ENCODE results near the gene TRIO. TPM values are rescaled to one million over a fixed set of nuclear protein-coding genes. Genes with fewer than 3 reads are reported as not detected.

Gene TRIO
- total and polyA plus RNA-seq, 2 of the 8 experiments (the other 6 are each of a cell fraction or from before 2014, with no cell fraction given) = 35.1 to 69.1 TPM

GRCh38 chr5:14429101-14430050 lies 286.2 kb downstream of the TRIO start:
- Histone ChIP-seq H2BK120ac (replicated peaks; ENCODE audit: low read depth, low read length) (no peak overlapping the region), H3K23me2 (ENCODE audit: low read depth, low read length) (no peaks in the 10 kb centered on the region), H3K23ac (ENCODE audit: insufficient read length) (no peak overlapping the region), H3K79me2 (ENCODE audit: control insufficient read depth in 1 of 2, insufficient read depth in 2 of 2, low read length in 2 of 2) (no peaks in the 10 kb centered on the region), H4K8ac (ENCODE audit: extremely low read depth, insufficient read depth, low read length) (no peak overlapping the region), H4K91ac (replicated peaks; ENCODE audit: insufficient read length, low read length) (no peak overlapping the region), H3K27ac (ENCODE audit: low read depth, low read length) (no peak overlapping the region), H2BK5ac (ENCODE audit: low read depth, low read length) (no peak overlapping the region), H3K4me2 (ENCODE audit: insufficient read depth in 1 of 2, low read depth in 2 of 2, low read length in 2 of 2) (no peak overlapping the region), H3K79me1 (ENCODE audit: low read depth, low read length) (no peaks in the 10 kb centered on the region), H3K9me3 (ENCODE audit: insufficient read depth in 2 of 2, low read depth in 1 of 2, low read length in 1 of 2) (no peaks in the 10 kb centered on the region), H4K20me1 (replicated peaks in 1 of 2; ENCODE audit: control insufficient read depth in 1 of 2, insufficient read depth in 2 of 2, low read length in 2 of 2) (no peaks in the 10 kb centered on the region), H3K9ac (replicated peaks in 1 of 4; ENCODE audit: extremely low read depth in 1 of 4, low read depth in 3 of 4, low read length in 3 of 4) (no peak overlapping the region), H3K4me1 (replicated peaks in 1 of 4; ENCODE audit: control insufficient read depth in 3 of 4, insufficient read depth in 4 of 4, low read length in 3 of 4) (peaks cover 0 to 5% (median 2%) of the 10 kb centered on the region in 4 experiments; a peak in 4 of 7 replicates), H2BK20ac (ENCODE audit: low read length) (no peak overlapping the region), H2BK12ac (ENCODE audit: low read depth, low read length) (no peak overlapping the region), H3K4ac (replicated peaks; ENCODE audit: insufficient read length, low read depth, low read length) (no peak overlapping the region), H3K4me3 (ENCODE audit: extremely low read depth in 1 of 4, insufficient read depth in 2 of 4, low read depth in 3 of 4, low read length in 4 of 4) (no peak overlapping the region), H3K18ac (ENCODE audit: extremely low read depth, low read length) (no peak overlapping the region), H3K14ac (ENCODE audit: insufficient read length) (no peak overlapping the region), H3K56ac (replicated peaks; ENCODE audit: insufficient read length, low read depth, low read length) (no peak overlapping the region), H2AFZ (ENCODE audit: low read length) (no peak overlapping the region), H4K5ac (ENCODE audit: insufficient read length, low read depth, low read length) (no peak overlapping the region), H2BK15ac (ENCODE audit: low read length) (no peak overlapping the region), H3K27me3 (replicated peaks in 1 of 4; ENCODE audit: control insufficient read depth in 3 of 4, extremely low read depth in 1 of 4, insufficient read depth in 3 of 4, low read length in 3 of 4) (no peaks in the 10 kb centered on the region), H3K36me3 (ENCODE audit: control insufficient read depth in 2 of 4, insufficient read depth in 4 of 4, low read length in 3 of 4) (peaks cover 0 to 3% (median 0%) of the 10 kb centered on the region in 4 experiments; a peak in 2 of 8 replicates), H2AK5ac (ENCODE audit: low read depth, low read length) (no peak overlapping the region)
- POLR2A ChIA-PET (ENCODE audit: partially characterized antibody) = interaction anchor here (1.6 kb wide), 1 partner anchor 12 kb away, joined by 5 read pairs; no protein-coding TSS in a partner anchor
- no peak for DNase-seq (ENCODE audit: low read depth in 1 of 2, low spot score in 2 of 2)
- WGBS, 2 experiments (ENCODE audit: extremely low coverage in 1 of 2, insufficient coverage in 1 of 2, insufficient read length in 1 of 2, insufficient replicate concordance in 2 of 2, low coverage in 1 of 2, low lambda C conversion rate in 2 of 2, missing lambda C conversion rate in 1 of 2) = 93% methylated on average over 13 of the region's 13 CpGs; no CpG with 5 or more reads in 1 of the 2 experiments
- CTCF ChIA-PET (ENCODE audit: partially characterized antibody) = interaction anchor here (1.0 to 1.2 kb wide), 3 partner anchors 8 to 46 kb away, joined by 3 to 5 read pairs (median 5); no protein-coding TSS in a partner anchor
- no peak for FAIRE-seq
- TF ChIP-seq PHF8 (conservative IDR thresholded peaks at IDR 0.05; ENCODE audit: low read depth, low read length) (no peak), BCL11A (IDR thresholded peaks at IDR 0.05; ENCODE audit: low read depth in 2 of 2, low read length in 2 of 2) (no peak), TBP (IDR thresholded peaks at IDR 0.05; ENCODE audit: low read depth, low read length) (no peak)
